NOMO-1 treated with dmso at 0.1 percent for 144 hours (cell line): ENCODE data around the gene TNS1.

Source experiments
- DNase-seq: peaks from one replicate; lab custom pipeline; 2025; ENCODE audit not compliant: unreplicated experiment; lab: John Stamatoyannopoulos, UW

Gene TNS1

DNA sequence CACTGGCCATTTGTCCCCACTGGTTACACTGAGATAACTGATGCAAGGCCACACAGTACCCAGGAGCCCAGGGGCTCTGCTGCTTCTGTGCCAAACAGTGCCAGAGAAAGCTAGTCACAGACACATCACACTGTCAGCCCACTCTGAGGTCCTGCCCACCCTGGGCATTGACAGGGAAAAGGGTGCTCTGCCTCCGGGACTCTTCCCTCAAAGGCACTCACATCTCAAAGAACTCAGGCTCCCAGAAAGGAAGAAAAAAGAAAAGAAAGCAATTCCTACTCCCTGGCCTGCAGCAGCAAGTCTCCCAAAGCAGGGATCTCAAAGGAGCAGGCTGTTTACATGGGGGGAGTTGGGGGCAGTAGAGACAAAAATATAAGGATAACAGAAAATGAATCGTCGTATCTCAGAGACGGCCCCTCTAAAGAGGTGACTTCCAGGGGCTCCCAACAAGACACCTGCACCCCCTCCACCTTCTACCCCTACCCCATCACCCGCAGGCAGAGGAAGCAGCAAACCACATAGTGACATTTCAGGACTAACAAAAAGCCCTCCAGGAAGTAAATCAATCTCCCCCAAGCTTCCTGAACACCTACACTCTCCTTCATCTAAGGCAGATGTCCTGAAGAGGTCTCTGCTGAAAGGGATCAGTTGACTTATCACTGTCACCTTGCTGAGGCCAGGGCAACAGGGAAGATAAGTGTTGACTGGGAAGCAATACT lies 247.6 kb downstream of the TNS1 start:
- DNase-seq, result no peak

DNA sequence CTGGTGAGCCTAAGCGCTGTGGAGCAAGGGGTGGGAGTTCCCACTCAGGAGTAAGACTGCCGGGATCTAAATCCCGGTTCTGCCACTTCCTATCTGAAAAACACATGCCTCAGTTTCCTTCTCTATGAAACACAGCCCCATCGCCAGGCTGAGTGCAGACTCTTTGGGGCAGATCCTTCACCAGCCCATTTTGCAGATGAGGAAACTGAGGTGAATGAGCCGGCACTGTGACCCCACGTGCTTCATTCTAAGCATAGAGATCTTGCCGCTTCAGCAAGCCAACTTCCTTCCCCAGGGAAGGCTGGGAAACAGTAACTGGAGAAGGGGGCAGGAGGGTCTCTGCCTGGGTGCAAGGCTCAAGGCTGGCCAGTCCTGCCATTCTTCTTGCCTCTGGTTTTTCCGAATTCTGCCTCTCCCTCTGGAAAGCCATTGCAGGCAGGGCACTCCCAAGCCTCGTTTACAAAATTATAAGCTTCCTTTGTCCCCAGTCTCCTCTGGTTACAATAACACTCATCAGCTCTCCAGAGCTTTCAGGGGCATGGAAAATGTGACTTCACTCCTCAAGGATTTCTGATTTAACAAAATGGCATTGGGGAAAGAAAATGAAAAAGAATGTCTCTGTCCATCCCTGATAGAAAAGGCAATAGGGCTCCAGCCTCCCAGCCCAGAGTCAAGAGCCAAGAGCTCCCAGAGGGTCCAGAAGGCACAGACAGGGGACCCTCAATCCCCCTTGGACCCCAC lies 249.2 kb downstream of the TNS1 start:
- no peak for DNase-seq

DNA sequence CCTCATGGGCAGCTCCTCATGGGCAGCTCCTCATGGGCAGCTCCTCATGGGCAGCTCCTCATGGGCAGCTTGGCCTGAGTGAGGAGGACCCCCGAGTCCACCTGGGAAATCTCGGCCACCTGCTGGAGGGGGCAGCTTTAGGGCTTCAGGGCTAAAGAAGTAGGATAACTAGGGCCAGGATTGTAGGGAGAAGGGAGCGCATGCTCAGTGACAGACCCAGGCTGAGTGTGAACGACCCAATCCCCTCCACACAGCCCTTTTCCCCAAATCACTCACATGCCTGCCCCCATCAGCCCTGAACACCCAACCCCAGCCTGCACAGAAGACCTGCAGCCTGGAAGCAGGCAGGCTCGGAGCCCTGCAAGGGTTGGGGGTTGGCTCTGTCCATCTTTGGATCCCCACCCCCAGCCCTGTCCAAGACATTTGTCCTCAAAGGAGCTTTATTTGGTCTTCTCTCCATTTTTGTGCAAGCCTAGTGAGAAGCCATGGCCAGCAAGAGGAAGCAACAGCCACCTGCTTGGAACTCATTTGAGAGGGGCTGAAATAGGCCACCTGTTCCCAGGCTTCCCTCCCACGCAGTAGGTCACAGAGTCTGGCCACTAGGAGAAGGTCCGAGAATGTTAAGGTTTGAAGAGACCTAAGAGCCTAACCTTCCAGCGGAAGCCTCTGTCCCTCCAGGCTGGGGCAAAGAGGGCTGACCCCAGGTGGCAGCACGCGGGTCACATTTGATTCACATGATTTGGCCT lies 249.9 kb downstream of the TNS1 start:
- DNase-seq, result no peak

DNA sequence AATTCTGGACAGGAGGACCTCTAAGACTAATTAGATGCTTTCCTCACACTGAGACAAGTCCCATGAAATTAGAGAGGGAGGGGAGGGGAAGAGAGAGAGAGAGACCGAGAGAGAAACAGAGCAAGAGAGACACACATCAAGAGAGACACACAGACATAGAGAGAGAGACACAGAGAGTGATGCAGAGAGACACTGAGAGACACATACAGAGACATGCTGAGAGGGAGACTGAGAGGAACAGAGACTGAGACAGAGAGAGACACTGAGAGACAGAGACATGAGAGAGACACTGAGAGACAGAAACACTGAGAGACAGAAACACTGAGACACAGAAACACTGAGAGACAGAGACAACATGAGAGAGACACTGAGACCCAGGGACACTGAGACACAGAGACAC lies 250.8 kb downstream of the TNS1 start:
- DNase-seq, result no peak

DNA sequence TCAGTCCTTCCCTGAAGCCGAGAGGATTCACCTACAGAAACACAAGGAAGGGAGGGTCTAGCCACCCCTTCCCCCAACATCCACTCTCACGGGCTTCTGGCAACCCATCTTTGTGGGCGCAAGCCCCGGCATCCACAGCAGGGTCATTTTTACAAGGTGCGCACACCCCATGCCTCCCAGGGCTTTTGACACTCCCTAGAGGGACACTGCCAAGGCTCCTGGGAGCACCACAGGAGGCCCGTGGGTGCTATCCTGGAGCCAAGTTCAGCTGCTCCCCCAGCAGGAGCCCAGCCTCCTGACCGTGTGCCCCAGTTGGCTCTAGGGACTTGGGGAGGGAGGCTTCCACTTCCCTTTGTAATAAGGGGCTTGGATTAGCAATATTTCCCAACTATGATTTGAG lies 251.6 kb downstream of the TNS1 start:
- no peak for DNase-seq
